ENCODE data around the gene USP9X.
A peak's percentile ranks its signal among the peaks of the same experiment; 100 is the strongest.

USP9X gene

GRCh38 chrX:41127477-41128192 is 42.4 kb downstream of the USP9X start:
- Histone ChIP-seq H3K4me1 (no peaks in the 10 kb centered on the region), H2AFZ (no peak overlapping the region), H3K36me3 (ENCODE audit: control insufficient read depth, insufficient read depth, low read length) (no peaks in the 10 kb centered on the region), H3K27ac (no peak overlapping the region), H3K9me3 (ENCODE audit: control insufficient read depth, low read length) (no peaks in the 10 kb centered on the region), H3K27me3 (ENCODE audit: control insufficient read depth, insufficient read depth, low read length) (no peaks in the 10 kb centered on the region), H3K4me3 (ENCODE audit: low read depth, low read length) (no peak overlapping the region), H3K4me2 (ENCODE audit: low read length) (no peak overlapping the region), H3K9ac (no peak overlapping the region), H3K79me2 (peaks cover 8% of the 10 kb centered on the region)
- no peak for TF ChIP-seq CTCF (IDR thresholded peaks at IDR 0.05)

GRCh38 chrX:41128955-41129354 is 43.7 kb downstream of the USP9X start:
- Histone ChIP-seq H3K4me3 (ENCODE audit: low read depth, low read length) (no peak overlapping the region), H3K79me2 (peaks cover 5% of the 10 kb centered on the region), H3K27me3 (ENCODE audit: control insufficient read depth, insufficient read depth, low read length) (no peaks in the 10 kb centered on the region), H3K9ac (no peak overlapping the region), H3K4me2 (ENCODE audit: low read length) (no peak overlapping the region), H3K36me3 (ENCODE audit: control insufficient read depth, insufficient read depth, low read length) (no peaks in the 10 kb centered on the region), H3K4me1 (no peaks in the 10 kb centered on the region), H3K9me3 (ENCODE audit: control insufficient read depth, low read length) (no peaks in the 10 kb centered on the region), H3K27ac (no peak overlapping the region), H2AFZ (no peak overlapping the region)
- no peak for TF ChIP-seq CTCF (IDR thresholded peaks at IDR 0.05)

GRCh38 chrX:41131766-41132165 is 46.5 kb downstream of the USP9X start:
- TF ChIP-seq CTCF (IDR thresholded peaks at IDR 0.05), result no peak
- H3K27ac ChIP-seq, result no peak overlapping the region
- H3K4me1 ChIP-seq, result no peaks in the 10 kb centered on the region
- H3K4me3 ChIP-seq (ENCODE audit: low read depth, low read length), result no peak overlapping the region
- H3K9ac ChIP-seq, result no peak overlapping the region
- H2AFZ ChIP-seq, result no peak overlapping the region
- H3K36me3 ChIP-seq (ENCODE audit: control insufficient read depth, insufficient read depth, low read length), result no peaks in the 10 kb centered on the region
- no peaks in the 10 kb centered on the region for H3K9me3 ChIP-seq (ENCODE audit: control insufficient read depth, low read length)
- no peaks in the 10 kb centered on the region for H3K27me3 ChIP-seq (ENCODE audit: control insufficient read depth, insufficient read depth, low read length)
- H3K79me2 ChIP-seq, result peaks cover 12% of the 10 kb centered on the region
- no peak overlapping the region for H3K4me2 ChIP-seq (ENCODE audit: low read length)

GRCh38 chrX:41133551-41133950 is 48.3 kb downstream of the USP9X start:
- Histone ChIP-seq H3K4me2 (ENCODE audit: low read length) (no peak overlapping the region), H3K4me1 (no peaks in the 10 kb centered on the region), H3K9me3 (ENCODE audit: control insufficient read depth, low read length) (no peaks in the 10 kb centered on the region), H2AFZ (no peak overlapping the region), H3K9ac (no peak overlapping the region), H3K36me3 (ENCODE audit: control insufficient read depth, insufficient read depth, low read length) (no peaks in the 10 kb centered on the region), H3K79me2 (peaks cover 12% of the 10 kb centered on the region), H3K4me3 (ENCODE audit: low read depth, low read length) (no peak overlapping the region), H3K27me3 (ENCODE audit: control insufficient read depth, insufficient read depth, low read length) (no peaks in the 10 kb centered on the region), H3K27ac (no peak overlapping the region)
- TF ChIP-seq CTCF (IDR thresholded peaks at IDR 0.05), result no peak

GRCh38 chrX:41137589-41137988 is 52.3 kb downstream of the USP9X start:
- no peaks in the 10 kb centered on the region for H3K4me1 ChIP-seq
- no peaks in the 10 kb centered on the region for H3K27me3 ChIP-seq (ENCODE audit: control insufficient read depth, insufficient read depth, low read length)
- H3K4me2 ChIP-seq (ENCODE audit: low read length), result no peak overlapping the region
- no peak overlapping the region for H3K27ac ChIP-seq
- peaks cover 10% of the 10 kb centered on the region for H3K79me2 ChIP-seq
- H3K4me3 ChIP-seq (ENCODE audit: low read depth, low read length), result no peak overlapping the region
- H2AFZ ChIP-seq, result no peak overlapping the region
- H3K9me3 ChIP-seq (ENCODE audit: control insufficient read depth, low read length), result no peaks in the 10 kb centered on the region
- no peak overlapping the region for H3K9ac ChIP-seq
- no peaks in the 10 kb centered on the region for H3K36me3 ChIP-seq (ENCODE audit: control insufficient read depth, insufficient read depth, low read length)
- TF ChIP-seq CTCF (IDR thresholded peaks at IDR 0.05), result peak; percentile 37
